K562 (cell line): ENCODE results near the gene ATP13A2. TPM values are rescaled to one million over a fixed set of nuclear protein-coding genes. Genes with fewer than 3 reads are reported as not detected.

Experiments
- CSDE1 ChIP-seq, 2 experiments: fragments of 450-650 bp; IDR thresholded peaks; 2 replicates each; pipeline ENCODE4 v1.6.1; 2016; ENCODE audit warnings: mild to moderate bottlenecking in 1 of 2
- CTBP1 ChIP-seq: fragments of 450-650 bp; IDR thresholded peaks from 2 replicates; pipeline ENCODE4 v1.6.1; 2016; ENCODE audit warnings: borderline replicate concordance
- DDX20 ChIP-seq: fragments of 450-650 bp; IDR thresholded peaks from 2 replicates; pipeline ENCODE4 v1.6.1; 2016; ENCODE audit warnings: missing genetic modification characterization, low read depth, mild to moderate bottlenecking, missing compliant biosample characterization, moderate library complexity
- ETV5 ChIP-seq: sonication (generic); formaldehyde crosslinking; IDR thresholded peaks from 2 replicates; pipeline ENCODE4 v1.4.0; 2020; ENCODE audit warnings: low read depth, mild to moderate bottlenecking, missing genetic modification reagents
- HDAC2 ChIP-seq: fragments of 450-650 bp; IDR thresholded peaks from 2 replicates; pipeline ENCODE4 v1.6.1; 2016; ENCODE audit warnings: mild to moderate bottlenecking
- HMGN3 ChIP-seq: IDR thresholded peaks from 2 replicates; pipeline ENCODE4 v1.6.1; 2011; ENCODE audit warnings: borderline replicate concordance, low read depth, mild to moderate bottlenecking, mixed read lengths, low read length; ENCODE audit not compliant: insufficient read length; ENCODE audit errors: extremely low read depth
- LCOR ChIP-seq: sonication (generic); formaldehyde crosslinking; IDR thresholded peaks from 2 replicates; pipeline ENCODE4 v1.8.0; 2022; ENCODE audit warnings: mild to moderate bottlenecking, missing genetic modification reagents
- MAFK ChIP-seq: IDR thresholded peaks from 2 replicates; pipeline ENCODE4 v1.6.1; 2011; ENCODE audit warnings: low read length, improper control_type of control experiment
- MAZ ChIP-seq, 2 experiments: fragments of 450-650 bp in 1 of 2; sonication (generic) in 1 of 2; formaldehyde crosslinking; IDR thresholded peaks in 1 of 2; conservative IDR thresholded peaks in 1 of 2; 2 replicates each; pipeline versions ENCODE4 v1.4.0 to v1.5.0; 2020; ENCODE audit warnings: mild to moderate bottlenecking in 1 of 2, missing genetic modification reagents in 1 of 2
- MEF2A ChIP-seq: IDR thresholded peaks from 2 replicates; pipeline ENCODE4 v1.6.1; 2011; ENCODE audit warnings: low read depth, mild to moderate bottlenecking, low read length, moderate library complexity; ENCODE audit not compliant: control insufficient read depth
- NONO ChIP-seq, 2 experiments: fragments of 200-400 bp in 1 of 2; fragments of 450-650 bp in 1 of 2; formaldehyde crosslinking in 1 of 2; IDR thresholded peaks; 2 replicates each; pipeline ENCODE4 v1.6.1; 2017; ENCODE audit warnings: low read depth in 2 of 2, mild to moderate bottlenecking in 2 of 2, moderate library complexity in 2 of 2, low read length in 1 of 2
- OTX1 ChIP-seq: fragments of 450-650 bp; formaldehyde crosslinking; IDR thresholded peaks from 2 replicates; pipeline ENCODE4 v1.4.0; 2022; ENCODE audit warnings: mild to moderate bottlenecking
- PHF8 ChIP-seq: fragments of 200-600 bp; sonication (generic); IDR thresholded peaks from 2 replicates; pipeline ENCODE4 v1.6.1; 2012; ENCODE audit warnings: mixed run types, mild to moderate bottlenecking, inconsistent platforms, low read length, moderate library complexity, borderline replicate concordance
- POLR2B ChIP-seq: fragments of 450-650 bp; IDR thresholded peaks from 2 replicates; pipeline ENCODE4 v1.6.1; 2018; ENCODE audit warnings: low read depth; ENCODE audit not compliant: partially characterized antibody
- SAFB ChIP-seq: fragments of 200-400 bp; formaldehyde crosslinking; IDR thresholded peaks from 2 replicates; pipeline ENCODE4 v1.6.1; 2017; ENCODE audit warnings: low read depth, low read length, borderline replicate concordance
- TSC22D4 ChIP-seq: fragments of 450-650 bp; IDR thresholded peaks from 2 replicates; pipeline ENCODE4 v1.6.1; 2016; ENCODE audit warnings: missing genetic modification characterization, missing biosample characterization, control low read depth
- ZNF134 ChIP-seq: fragments of 250-450 bp; sonication (Bioruptor Pico); conservative IDR thresholded peaks from 2 replicates; pipeline ENCODE4 v1.4.0; 2020
- polyA plus RNA-seq, 8 experiments: library from polyadenylated mRNA; depleted of rRNA in 4 of 8; stranded (reverse) in 5 of 8; unstranded in 3 of 8; fragments of >200 nt; fragmentation: Nextera tagmentation in 2 of 8; fragmentation: Illumina TruSeq in 1 of 8; extraction: Ambion mirVana in 2 of 8; extraction: Trizol in 1 of 8; gene quantifications; 2 replicates each; pipeline versions ENCODE4 v1.2.1 to v1.2.3, GENCODE V29; 2011 to 2014; ENCODE audit warnings: inconsistent platforms in 1 of 8, missing spikeins in 1 of 8
- total RNA-seq, 7 experiments: library from RNA; depleted of rRNA in 6 of 7; stranded (reverse); fragments of >200 nt in 6 of 7; fragmentation: Illumina TruSeq in 2 of 7; extraction: Trizol in 2 of 7; gene quantifications; 2 replicates each; pipeline versions ENCODE4 v1.2.1 to v1.2.3, GENCODE V29; 2011 to 2021; ENCODE audit warnings: low replicate concordance in 1 of 7

The ATP13A2 gene
- total and polyA plus RNA-seq, 9 of the 15 experiments (the other 6 are each of a cell fraction or from before 2014, with no cell fraction given), result 0.36 to 56.3 (median 16.3) TPM

DNA sequence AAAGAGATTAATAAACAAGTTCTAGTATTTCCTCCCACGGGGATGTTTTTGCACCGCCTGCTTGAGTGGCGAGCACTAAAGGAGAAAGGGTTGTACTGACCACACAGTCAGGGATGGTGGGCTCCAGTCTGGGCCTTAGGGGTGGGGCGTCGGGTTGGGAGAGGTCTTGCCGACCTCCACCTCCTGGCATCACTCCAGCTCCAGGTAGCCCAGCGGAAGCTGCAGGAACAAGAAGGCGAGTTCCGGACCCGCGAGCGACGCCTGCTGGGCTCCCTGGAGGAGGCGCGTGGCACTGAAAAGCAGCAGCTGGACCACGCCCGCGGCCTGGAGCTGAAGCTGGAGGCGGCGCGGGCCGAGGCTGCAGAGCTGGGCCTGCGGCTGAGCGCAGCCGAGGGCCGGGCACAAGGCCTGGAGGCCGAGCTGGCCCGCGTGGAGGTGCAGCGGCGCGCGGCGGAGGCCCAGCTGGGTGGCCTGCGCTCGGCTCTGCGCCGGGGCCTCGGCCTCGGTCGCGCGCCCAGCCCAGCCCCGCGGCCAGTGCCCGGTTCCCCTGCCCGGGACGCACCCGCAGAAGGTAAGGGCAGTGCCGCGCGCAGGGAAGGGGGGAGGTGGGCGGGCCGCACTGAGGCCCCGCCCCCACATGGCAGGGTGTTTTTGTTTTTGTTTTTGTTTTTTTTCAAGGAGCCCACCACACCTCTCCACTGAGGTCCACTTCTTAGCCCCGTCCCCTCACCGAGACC is 51.0 kb downstream of the ATP13A2 start (continued):
- no peak for TF ChIP-seq DDX20 (tag)
- TF ChIP-seq MAZ (CRISPR knock-in tag; conservative IDR thresholded peaks at IDR 0.05 in 1 of 2, IDR thresholded peaks at IDR 0.05 in 1 of 2), result no peak; a peak in 1 of 4 replicates
- peak; percentile 87 for TF ChIP-seq CTBP1
- TF ChIP-seq SAFB, result 0 out of 2 replicates have a peak, but pooled peaks have one; percentile 49
- TF ChIP-seq CSDE1 (IDR thresholded peaks at IDR 0.05), result no peak
- no peak for TF ChIP-seq ZNF134 (CRISPR knock-in tag)
- no peak for TF ChIP-seq POLR2B
- TF ChIP-seq HDAC2, result 0 out of 2 replicates have a peak, but pooled peaks have one; percentile 12
- no peak for TF ChIP-seq MAFK
- no peak for TF ChIP-seq TSC22D4
- no peak for TF ChIP-seq LCOR (CRISPR knock-in tag)
- no peak; the same call in 1 of the 2 replicates for TF ChIP-seq PHF8
- no peak for TF ChIP-seq MEF2A
- peak; percentile 83 for TF ChIP-seq ETV5
- peak in 1 of 2 experiments; percentile 57; a peak in 1 of 4 replicates for TF ChIP-seq NONO (IDR thresholded peaks at IDR 0.05; ENCODE audit: low read depth in 2 of 2, low read length in 1 of 2)
- peak; percentile 42 for TF ChIP-seq HMGN3
- TF ChIP-seq OTX1 (CRISPR knock-in tag), result no peak
